Skeletal muscle tissue (tissue), 4 donors: ENCODE results near the gene APLN. TPM values are rescaled to one million over a fixed set of nuclear protein-coding genes. Genes with fewer than 3 reads are reported as not detected.
A peak's percentile ranks its signal among the peaks of the same experiment; 100 is the strongest.

Experiments
- H3K27ac ChIP-seq: one replicate; pipeline ENCODE4 v1.7.0; 2013; ENCODE audit warnings: mild to moderate bottlenecking, low read depth, low read length, inconsistent platforms
- H3K27me3 ChIP-seq, 3 donors: one replicate each; pipeline ENCODE4 v1.7.0; 2013; ENCODE audit warnings: low read length in 3 of 3; ENCODE audit not compliant: control insufficient read depth in 3 of 3, insufficient read depth in 3 of 3
- H3K36me3 ChIP-seq, 3 donors: one replicate each; pipeline ENCODE4 v1.7.0; 2013; ENCODE audit warnings: low read length in 3 of 3; ENCODE audit not compliant: control insufficient read depth in 3 of 3, insufficient read depth in 3 of 3
- H3K4me1 ChIP-seq, 3 donors: one replicate each; pipeline ENCODE4 v1.7.0; 2013; ENCODE audit warnings: low read length in 3 of 3, mild to moderate bottlenecking in 3 of 3; ENCODE audit not compliant: control insufficient read depth in 3 of 3, insufficient read depth in 3 of 3
- H3K4me3 ChIP-seq, 3 donors: one replicate each; pipeline ENCODE4 v1.7.0; 2013; ENCODE audit warnings: low read length in 3 of 3
- H3K9ac ChIP-seq, 3 donors: one replicate each; pipeline ENCODE4 v1.7.0; 2013; ENCODE audit warnings: low read length in 3 of 3, mild to moderate bottlenecking in 3 of 3, moderate library complexity in 2 of 3, low read depth in 1 of 3
- H3K9me3 ChIP-seq, 3 donors: one replicate each; pipeline ENCODE4 v1.7.0; 2013; ENCODE audit warnings: low read length in 3 of 3; ENCODE audit not compliant: control insufficient read depth in 3 of 3
- total RNA-seq: library from RNA; depleted of rRNA; stranded (reverse); fragments of >200 nt; gene quantifications from one replicate; pipeline ENCODE4 v1.2.3, GENCODE V29; 2014
- donor health status: Osteomylitis.

APLN gene
- total RNA-seq, 1 donor from 2014 or later, result 4.2 TPM

DNA sequence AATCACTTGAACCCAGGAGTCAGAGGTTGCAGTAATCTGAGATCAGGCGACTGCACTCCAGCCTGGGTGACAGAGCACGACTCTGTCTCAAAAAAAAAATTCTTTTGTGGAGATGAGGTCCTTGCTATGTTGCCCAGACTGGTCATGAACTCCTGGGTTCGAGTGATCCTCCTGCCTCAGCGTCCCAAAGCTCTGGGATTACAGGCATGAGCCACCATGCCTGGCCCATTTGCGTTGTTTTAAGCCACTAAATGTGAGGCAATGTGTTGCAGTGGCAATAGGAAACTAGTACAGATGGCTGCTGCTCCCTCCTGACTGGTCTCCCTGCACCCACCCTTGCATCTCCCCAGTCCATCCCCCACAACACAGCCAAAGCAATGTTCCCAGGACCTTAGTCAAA is 40.0 kb upstream of the APLN start:
- Histone ChIP-seq H3K4me3 (no peak overlapping the region), H3K4me1 (peaks cover 5 to 9% (median 6%) of the 10 kb centered on the region in 3 donors), H3K9me3 (no peaks in the 10 kb centered on the region), H3K27ac (no peak overlapping the region), H3K27me3 (peaks cover 0 to 3% (median 0%) of the 10 kb centered on the region in 3 donors), H3K36me3 (no peaks in the 10 kb centered on the region), H3K9ac (no peak overlapping the region)

DNA sequence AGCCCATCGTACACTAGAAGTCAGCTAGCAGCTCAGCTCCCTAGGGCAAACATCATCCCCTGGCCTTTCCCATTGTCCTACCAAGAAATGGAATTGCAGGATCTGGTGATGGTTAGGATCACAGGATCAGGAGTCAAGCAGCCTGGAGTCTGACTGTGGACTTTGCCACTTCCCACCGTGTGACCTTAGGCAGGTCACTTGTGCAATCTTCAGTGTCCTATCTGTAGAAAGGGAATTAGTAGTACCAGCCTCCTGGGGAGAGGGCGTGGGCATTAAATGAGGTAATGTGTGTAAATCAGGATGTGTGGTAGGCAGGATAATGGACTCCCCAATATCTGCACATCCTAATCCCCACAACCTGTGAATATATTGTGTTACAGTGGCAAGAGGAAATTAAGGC is 38.6 kb upstream of the APLN start:
- Histone ChIP-seq H3K27ac (no peak overlapping the region), H3K36me3 (no peaks in the 10 kb centered on the region), H3K9ac (no peak overlapping the region), H3K27me3 (peaks cover 0 to 3% (median 0%) of the 10 kb centered on the region in 3 donors), H3K4me1 (peaks cover 5 to 10% (median 6%) of the 10 kb centered on the region in 3 donors), H3K4me3 (no peak overlapping the region), H3K9me3 (no peaks in the 10 kb centered on the region)

- Histone ChIP-seq H3K36me3 (no peaks in the 10 kb centered on the region), H3K9me3 (no peaks in the 10 kb centered on the region), H3K4me3 (no peak overlapping the region), H3K9ac (no peak overlapping the region), H3K27me3 (no peaks in the 10 kb centered on the region), H3K27ac (peak overlapping the region; percentile 9), H3K4me1 (peaks cover 5 to 14% (median 6%) of the 10 kb centered on the region in 3 donors)
Measured at GRCh38 chrX:129690435-129690834, 35.7 kb upstream of the APLN start.

GRCh38 chrX:129689796-129690195 is 35.0 kb upstream of the APLN start:
- no peaks in the 10 kb centered on the region for H3K9me3 ChIP-seq
- no peaks in the 10 kb centered on the region for H3K27me3 ChIP-seq
- no peak overlapping the region for H3K4me3 ChIP-seq
- H3K9ac ChIP-seq, result no peak overlapping the region
- peaks cover 5 to 14% (median 6%) of the 10 kb centered on the region in 3 donors for H3K4me1 ChIP-seq
- H3K36me3 ChIP-seq, result no peaks in the 10 kb centered on the region
- peak overlapping the region; percentile 9 for H3K27ac ChIP-seq

DNA sequence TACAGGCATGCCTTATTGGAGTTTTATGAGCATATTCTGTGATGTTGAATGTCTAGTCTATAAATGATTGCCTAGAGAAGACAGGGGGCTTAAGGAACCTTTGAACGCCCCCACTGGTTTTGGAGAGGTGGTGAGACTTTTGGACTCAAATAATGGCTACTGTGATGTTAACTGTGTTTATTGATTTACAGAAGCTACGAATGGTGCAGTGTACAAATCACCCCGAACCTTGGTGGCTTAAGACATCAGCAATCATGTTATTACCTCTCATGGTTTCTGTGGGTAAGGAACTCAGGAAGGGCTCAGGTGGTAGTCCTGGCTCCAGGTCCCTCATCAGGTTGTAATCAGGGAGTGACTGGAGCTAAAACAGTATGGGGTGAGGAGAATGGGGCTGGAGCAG is 33.3 kb upstream of the APLN start:
- no peak overlapping the region for H3K9ac ChIP-seq
- H3K9me3 ChIP-seq, result no peaks in the 10 kb centered on the region
- no peak overlapping the region for H3K27ac ChIP-seq
- peaks cover 5 to 14% (median 6%) of the 10 kb centered on the region in 3 donors for H3K4me1 ChIP-seq
- no peaks in the 10 kb centered on the region for H3K36me3 ChIP-seq
- H3K4me3 ChIP-seq, result no peak overlapping the region
- H3K27me3 ChIP-seq, result no peaks in the 10 kb centered on the region

DNA sequence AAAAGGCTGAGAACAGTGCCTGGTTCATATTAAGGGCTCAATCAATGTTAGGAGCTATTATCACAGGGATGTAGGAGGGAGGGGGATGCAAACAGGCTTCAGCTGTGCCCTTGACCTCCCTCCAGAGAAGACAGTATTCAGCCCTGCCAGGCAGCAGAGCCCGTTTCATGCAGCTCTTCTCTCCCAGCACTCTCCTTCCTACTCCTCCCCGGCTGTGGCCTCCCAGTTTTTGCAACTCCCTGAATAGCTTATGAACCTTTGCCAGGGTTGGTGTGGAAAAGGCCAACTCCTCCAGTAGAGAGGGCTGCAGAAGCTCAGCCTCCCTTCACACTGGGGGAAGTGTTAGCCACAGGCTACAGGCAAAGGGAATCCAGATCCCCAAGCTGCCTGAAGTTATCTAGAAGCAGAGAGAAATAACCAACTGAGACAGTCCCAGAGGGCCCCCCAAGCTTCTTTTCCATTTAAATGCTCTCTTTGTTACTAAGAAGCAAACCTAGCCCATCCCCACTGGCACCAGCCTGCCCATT is 31.7 kb upstream of the APLN start:
- Histone ChIP-seq H3K9me3 (no peaks in the 10 kb centered on the region), H3K36me3 (no peaks in the 10 kb centered on the region), H3K9ac (no peak overlapping the region), H3K27ac (no peak overlapping the region), H3K27me3 (no peaks in the 10 kb centered on the region), H3K4me1 (peaks cover 5 to 14% (median 6%) of the 10 kb centered on the region in 3 donors), H3K4me3 (no peak overlapping the region)

DNA sequence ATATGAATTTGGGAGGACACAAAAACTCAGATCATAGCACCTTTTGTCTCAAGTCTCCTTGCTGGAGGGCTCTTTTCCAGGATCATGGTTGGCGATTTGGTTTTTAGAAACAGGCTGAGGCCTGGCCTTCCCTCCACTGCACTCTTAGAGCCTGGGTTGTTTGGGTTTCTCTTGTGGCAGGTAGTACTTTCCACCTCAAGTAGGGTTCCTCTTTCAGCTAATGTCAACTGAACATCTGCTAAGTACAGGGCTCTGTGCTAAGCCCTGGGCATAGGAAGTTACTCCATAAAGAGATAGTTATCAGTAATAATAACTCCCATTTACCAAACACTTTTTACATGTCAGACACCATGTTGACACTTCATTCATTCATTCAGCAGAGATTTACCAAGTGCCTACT is 28.2 kb upstream of the APLN start:
- H3K27me3 ChIP-seq, result no peaks in the 10 kb centered on the region
- no peaks in the 10 kb centered on the region for H3K9me3 ChIP-seq
- H3K36me3 ChIP-seq, result no peaks in the 10 kb centered on the region
- no peak overlapping the region for H3K4me3 ChIP-seq
- H3K27ac ChIP-seq, result no peak overlapping the region
- no peak overlapping the region for H3K9ac ChIP-seq
- H3K4me1 ChIP-seq, result peaks cover under 1 to 8% (median 7%) of the 10 kb centered on the region in 3 donors

GRCh38 chrX:129679901-129680300 is 25.1 kb upstream of the APLN start:
- Histone ChIP-seq H3K9me3 (no peaks in the 10 kb centered on the region), H3K9ac (no peak overlapping the region), H3K27me3 (no peaks in the 10 kb centered on the region), H3K27ac (no peak overlapping the region), H3K36me3 (no peaks in the 10 kb centered on the region), H3K4me3 (no peak overlapping the region), H3K4me1 (peaks cover 3 to 14% (median 8%) of the 10 kb centered on the region in 3 donors)

GRCh38 chrX:129678614-129679195 is 23.9 kb upstream of the APLN start:
- Histone ChIP-seq H3K36me3 (no peaks in the 10 kb centered on the region), H3K9me3 (no peaks in the 10 kb centered on the region), H3K4me3 (peak overlapping the region; percentile 7 to 70 (median 55)), H3K27ac (peak overlapping the region; percentile 88), H3K4me1 (peaks cover 3 to 14% (median 8%) of the 10 kb centered on the region in 3 donors), H3K27me3 (no peaks in the 10 kb centered on the region), H3K9ac (peak overlapping the region; percentile 20 to 85 (median 67))

DNA sequence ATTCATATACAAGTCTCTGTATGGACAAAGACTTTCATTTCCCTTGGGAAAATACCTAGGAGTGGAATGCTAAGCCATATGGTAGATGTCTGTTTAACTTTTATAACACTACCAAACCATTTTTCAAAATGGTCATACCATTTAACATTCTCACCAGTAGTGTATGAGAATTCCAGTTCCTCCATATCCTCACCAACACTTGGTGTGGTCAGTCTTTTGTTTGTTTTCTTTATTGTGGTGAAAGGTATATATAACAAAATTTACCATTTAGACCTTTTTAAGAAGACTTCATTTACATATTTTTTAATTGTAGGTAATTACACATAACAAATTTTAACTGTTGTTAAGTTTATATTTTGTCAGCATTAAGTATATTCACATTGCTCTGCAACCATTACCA is 12.7 kb upstream of the APLN start:
- H3K36me3 ChIP-seq, result no peaks in the 10 kb centered on the region
- no peak overlapping the region for H3K4me3 ChIP-seq
- no peak overlapping the region for H3K9ac ChIP-seq
- no peaks in the 10 kb centered on the region for H3K9me3 ChIP-seq
- peaks cover 0 to 5% (median 0%) of the 10 kb centered on the region in 3 donors for H3K4me1 ChIP-seq
- no peaks in the 10 kb centered on the region for H3K27me3 ChIP-seq
- H3K27ac ChIP-seq, result no peak overlapping the region
